DOHH2 (cell line): ENCODE data around the gene TIMM8B.
"Not testable (repeated sequence)": the region's sequence is repeated elsewhere in the genome, so short reads cannot be mapped to it uniquely, and the experiment has no call there.

ENCODE experiments used
- EZH2phosphoT487 ChIP-seq: fragments of 200-600 bp; sonication (generic); IDR thresholded peaks from 2 replicates; pipeline ENCODE4 v1.6.1; 2017; ENCODE audit warnings: borderline replicate concordance, mild to moderate bottlenecking, antibody characterized with exemption, low read length, moderate library complexity, mixed read lengths
- TF ChIP-seq, protein P1 (sequence below): fragments of 200-600 bp; sonication (generic); IDR thresholded peaks from one replicate; pipeline ENCODE4 v1.5.1; 2014; ENCODE audit warnings: antibody characterized with exemption, mild to moderate bottlenecking, low read depth, low read length; ENCODE audit not compliant: poor library complexity, severe bottlenecking

DNA sequence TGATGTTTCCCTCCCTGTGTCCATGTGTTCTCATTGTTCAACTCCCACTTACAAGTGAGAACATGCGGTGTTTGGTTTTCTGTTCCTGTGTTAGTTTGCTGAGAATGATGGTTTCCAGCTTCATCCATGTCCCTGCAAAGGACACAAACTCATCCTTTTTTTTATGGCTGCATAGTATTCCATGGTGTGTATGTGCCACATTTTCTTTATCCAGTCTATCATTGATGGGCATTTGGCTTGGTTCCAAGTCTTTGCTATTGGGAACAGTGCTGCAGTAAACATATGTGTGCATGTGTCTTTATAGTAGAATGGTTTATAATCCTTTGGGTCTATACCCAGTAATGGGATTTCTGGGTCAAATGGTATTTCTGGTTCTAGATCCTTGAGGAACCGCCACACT, 39.9 kb downstream of the TIMM8B start:
- TF ChIP-seq, protein P1, sequence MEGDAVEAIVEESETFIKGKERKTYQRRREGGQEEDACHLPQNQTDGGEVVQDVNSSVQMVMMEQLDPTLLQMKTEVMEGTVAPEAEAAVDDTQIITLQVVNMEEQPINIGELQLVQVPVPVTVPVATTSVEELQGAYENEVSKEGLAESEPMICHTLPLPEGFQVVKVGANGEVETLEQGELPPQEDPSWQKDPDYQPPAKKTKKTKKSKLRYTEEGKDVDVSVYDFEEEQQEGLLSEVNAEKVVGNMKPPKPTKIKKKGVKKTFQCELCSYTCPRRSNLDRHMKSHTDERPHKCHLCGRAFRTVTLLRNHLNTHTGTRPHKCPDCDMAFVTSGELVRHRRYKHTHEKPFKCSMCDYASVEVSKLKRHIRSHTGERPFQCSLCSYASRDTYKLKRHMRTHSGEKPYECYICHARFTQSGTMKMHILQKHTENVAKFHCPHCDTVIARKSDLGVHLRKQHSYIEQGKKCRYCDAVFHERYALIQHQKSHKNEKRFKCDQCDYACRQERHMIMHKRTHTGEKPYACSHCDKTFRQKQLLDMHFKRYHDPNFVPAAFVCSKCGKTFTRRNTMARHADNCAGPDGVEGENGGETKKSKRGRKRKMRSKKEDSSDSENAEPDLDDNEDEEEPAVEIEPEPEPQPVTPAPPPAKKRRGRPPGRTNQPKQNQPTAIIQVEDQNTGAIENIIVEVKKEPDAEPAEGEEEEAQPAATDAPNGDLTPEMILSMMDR = not testable (repeated sequence)
- not testable (repeated sequence) for TF ChIP-seq EZH2phosphoT487
